ENCODE measurements around the gene KDM2B.
"Not testable (repeated sequence)": the region's sequence is repeated elsewhere in the genome, so short reads cannot be mapped to it uniquely, and the experiment has no call there.

The KDM2B gene

GRCh38 chr12:121580959-121581685 lies at the start of gene KDM2B:
KDM2B (minus strand) TSS chr12:121581023; CDS start chr12:121580911, 112 bp downstream.
- no peak for DNase-seq

GRCh38 chr12:121628536-121628935 lies 47.7 kb upstream of the KDM2B start:
- DNase-seq: no peak

- no peak for DNase-seq
Observed at GRCh38 chr12:121628037-121628436, 47.2 kb upstream of the KDM2B start.

- DNase-seq: peak; percentile 44
Observed at GRCh38 chr12:121626853-121627640, 46.2 kb upstream of the KDM2B start.

GRCh38 chr12:121626087-121626852 lies 45.4 kb upstream of the KDM2B start, which contains the start of gene ORAI1:
ORAI1 (plus strand) TSS chr12:121626530.
- DNase-seq: peak; percentile 93

GRCh38 chr12:121620333-121620891 lies 39.6 kb upstream of the KDM2B start:
- DNase-seq: no peak

- DNase-seq: no peak
Observed at GRCh38 chr12:121618659-121619233, 37.9 kb upstream of the KDM2B start.

- DNase-seq: no peak
Observed at GRCh38 chr12:121614872-121615467, 34.1 kb upstream of the KDM2B start.

- DNase-seq: no peak
Observed at GRCh38 chr12:121613462-121613861, 32.6 kb upstream of the KDM2B start.

- DNase-seq: no peak
Observed at GRCh38 chr12:121611306-121611705, 30.5 kb upstream of the KDM2B start.

GRCh38 chr12:121610239-121611149 lies 29.7 kb upstream of the KDM2B start:
- DNase-seq: no peak

GRCh38 chr12:121608301-121608700 lies 27.5 kb upstream of the KDM2B start:
- DNase-seq: no peak

- DNase-seq: no peak
Observed at GRCh38 chr12:121603581-121603980, 22.8 kb upstream of the KDM2B start.

- DNase-seq: no peak
Observed at GRCh38 chr12:121602766-121603165, 21.9 kb upstream of the KDM2B start.

GRCh38 chr12:121600702-121601336 lies 20.0 kb upstream of the KDM2B start:
- DNase-seq: no peak

GRCh38 chr12:121596526-121596925 lies 15.7 kb upstream of the KDM2B start:
- DNase-seq: no peak

GRCh38 chr12:121595520-121595919 lies 14.7 kb upstream of the KDM2B start:
- no peak for DNase-seq

GRCh38 chr12:121592320-121592719 lies 11.5 kb upstream of the KDM2B start:
- no peak for DNase-seq

- DNase-seq: no peak
Observed at GRCh38 chr12:121590476-121591143, 9.8 kb upstream of the KDM2B start.

GRCh38 chr12:121584885-121585284 lies 4.1 kb upstream of the KDM2B start:
- DNase-seq: not testable (repeated sequence)

Measured in NCI-H1105 treated with DMSO at 0.1 percent for 48 hours (cell line).